ENCODE data around the gene SBF2. TPM values are rescaled to one million over a fixed set of nuclear protein-coding genes. Genes with fewer than 3 reads are reported as not detected.
A peak's percentile ranks its signal among the peaks of the same experiment; 100 is the strongest.

SBF2 gene
- polyA plus RNA-seq, 1 donor (not counting 4 experiments of a cell fraction or from before 2014, with no cell fraction given) = 24.5 TPM

- H3K4me2 ChIP-seq (ENCODE audit: control insufficient read depth, extremely low read depth, insufficient read depth, low read depth, low read length) = no peak overlapping the region
- TF ChIP-seq, protein P1, sequence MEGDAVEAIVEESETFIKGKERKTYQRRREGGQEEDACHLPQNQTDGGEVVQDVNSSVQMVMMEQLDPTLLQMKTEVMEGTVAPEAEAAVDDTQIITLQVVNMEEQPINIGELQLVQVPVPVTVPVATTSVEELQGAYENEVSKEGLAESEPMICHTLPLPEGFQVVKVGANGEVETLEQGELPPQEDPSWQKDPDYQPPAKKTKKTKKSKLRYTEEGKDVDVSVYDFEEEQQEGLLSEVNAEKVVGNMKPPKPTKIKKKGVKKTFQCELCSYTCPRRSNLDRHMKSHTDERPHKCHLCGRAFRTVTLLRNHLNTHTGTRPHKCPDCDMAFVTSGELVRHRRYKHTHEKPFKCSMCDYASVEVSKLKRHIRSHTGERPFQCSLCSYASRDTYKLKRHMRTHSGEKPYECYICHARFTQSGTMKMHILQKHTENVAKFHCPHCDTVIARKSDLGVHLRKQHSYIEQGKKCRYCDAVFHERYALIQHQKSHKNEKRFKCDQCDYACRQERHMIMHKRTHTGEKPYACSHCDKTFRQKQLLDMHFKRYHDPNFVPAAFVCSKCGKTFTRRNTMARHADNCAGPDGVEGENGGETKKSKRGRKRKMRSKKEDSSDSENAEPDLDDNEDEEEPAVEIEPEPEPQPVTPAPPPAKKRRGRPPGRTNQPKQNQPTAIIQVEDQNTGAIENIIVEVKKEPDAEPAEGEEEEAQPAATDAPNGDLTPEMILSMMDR (optimal IDR thresholded peaks at IDR 0.05 in 1 of 3, IDR thresholded peaks at IDR 0.05 in 1 of 3, conservative IDR thresholded peaks at IDR 0.05 in 1 of 3; ENCODE audit: extremely low read depth in 1 of 3, insufficient read depth in 2 of 3, low read length in 3 of 3) = no peak
- no peak for TF ChIP-seq EZH2 (IDR thresholded peaks at IDR 0.05; ENCODE audit: low read length)
- H3K4me1 ChIP-seq (ENCODE audit: control insufficient read depth, extremely low read depth, insufficient read depth, low read length) = no peaks in the 10 kb centered on the region
- no peaks in the 10 kb centered on the region for H3K36me3 ChIP-seq (ENCODE audit: control insufficient read depth in 2 of 2, extremely low read depth in 1 of 2, insufficient read depth in 2 of 2, low read length in 2 of 2)
- H3K4me3 ChIP-seq (ENCODE audit: control insufficient read depth in 2 of 3, extremely low read depth in 1 of 3, insufficient read depth in 2 of 3, low read depth in 1 of 3, low read length in 3 of 3) = no peak overlapping the region
- no peak for DNase-seq (ENCODE audit: low read depth, low spot score)
- H2AFZ ChIP-seq (ENCODE audit: control insufficient read depth, low read length) = no peak overlapping the region
- H3K27ac ChIP-seq (ENCODE audit: control insufficient read depth, insufficient read depth, low read length) = no peak overlapping the region
- peaks cover 53% of the 10 kb centered on the region for H3K79me2 ChIP-seq (ENCODE audit: control insufficient read depth, insufficient read depth, low read length)
- FAIRE-seq = no peak
- H3K9me3 ChIP-seq (ENCODE audit: control insufficient read depth, low read depth, low read length) = no peaks in the 10 kb centered on the region
- H3K27me3 ChIP-seq (ENCODE audit: control insufficient read depth, extremely low read depth, insufficient read depth, low read length) = no peaks in the 10 kb centered on the region
- no peaks in the 10 kb centered on the region for H4K20me1 ChIP-seq (ENCODE audit: control insufficient read depth, extremely low read depth, insufficient read depth, low read length)
- no peak overlapping the region for H3K9ac ChIP-seq (ENCODE audit: control insufficient read depth, extremely low read depth, insufficient read depth, low read length)
- no peaks in the 10 kb centered on the region for H3K9me1 ChIP-seq (ENCODE audit: control insufficient read depth, extremely low read depth, insufficient read depth, low read length)
- dilution Hi-C loops (cut with MboI; ENCODE audit: extremely low pct_ligation_motif_present, low sequenced_read_pairs) = no loop called here
These were observed 11.9 kb downstream of the SBF2 start for GRCh38 chr11:10282117-10282516.

DNA sequence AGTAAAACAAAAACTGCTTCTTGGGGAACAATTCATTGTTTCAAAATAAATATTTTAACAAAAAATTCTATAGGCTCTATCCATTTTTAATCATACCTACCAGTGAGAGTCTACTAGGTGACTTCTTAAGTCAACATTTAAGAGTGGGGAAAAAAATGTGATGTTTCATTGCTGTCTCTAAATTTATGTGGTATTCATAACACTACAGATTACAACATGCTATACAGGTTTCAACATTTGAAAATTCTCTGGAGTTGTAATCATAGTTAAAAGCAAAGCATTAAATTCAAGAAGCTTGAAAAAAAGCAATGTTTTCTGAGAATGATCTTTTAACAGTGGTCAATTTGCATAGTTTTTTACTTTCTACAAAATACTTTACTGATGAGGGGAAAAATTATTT, 18.3 kb downstream of the SBF2 start:
- dilution Hi-C loops (cut with MboI; ENCODE audit: extremely low pct_ligation_motif_present, low sequenced_read_pairs) = no loop called here
- H3K9me3 ChIP-seq (ENCODE audit: control insufficient read depth, low read depth, low read length) = no peaks in the 10 kb centered on the region
- H3K27me3 ChIP-seq (ENCODE audit: control insufficient read depth, extremely low read depth, insufficient read depth, low read length) = no peaks in the 10 kb centered on the region
- FAIRE-seq = no peak
- H3K4me3 ChIP-seq (ENCODE audit: control insufficient read depth in 2 of 3, extremely low read depth in 1 of 3, insufficient read depth in 2 of 3, low read depth in 1 of 3, low read length in 3 of 3) = no peak overlapping the region
- no peaks in the 10 kb centered on the region for H4K20me1 ChIP-seq (ENCODE audit: control insufficient read depth, extremely low read depth, insufficient read depth, low read length)
- peaks cover 4% of the 10 kb centered on the region for H3K4me1 ChIP-seq (ENCODE audit: control insufficient read depth, extremely low read depth, insufficient read depth, low read length)
- peak overlapping the region; percentile 30 for H3K4me2 ChIP-seq (ENCODE audit: control insufficient read depth, extremely low read depth, insufficient read depth, low read depth, low read length)
- H3K9me1 ChIP-seq (ENCODE audit: control insufficient read depth, extremely low read depth, insufficient read depth, low read length) = no peaks in the 10 kb centered on the region
- H3K79me2 ChIP-seq (ENCODE audit: control insufficient read depth, insufficient read depth, low read length) = peaks cover 22% of the 10 kb centered on the region
- H3K27ac ChIP-seq (ENCODE audit: control insufficient read depth, insufficient read depth, low read length) = no peak overlapping the region
- DNase-seq (ENCODE audit: low read depth, low spot score) = no peak
- no peaks in the 10 kb centered on the region for H3K36me3 ChIP-seq (ENCODE audit: control insufficient read depth in 2 of 2, extremely low read depth in 1 of 2, insufficient read depth in 2 of 2, low read length in 2 of 2)
- no peak for TF ChIP-seq EZH2 (IDR thresholded peaks at IDR 0.05; ENCODE audit: low read length)
- TF ChIP-seq, protein P1 (optimal IDR thresholded peaks at IDR 0.05 in 1 of 3, IDR thresholded peaks at IDR 0.05 in 1 of 3, conservative IDR thresholded peaks at IDR 0.05 in 1 of 3; ENCODE audit: extremely low read depth in 1 of 3, insufficient read depth in 2 of 3, low read length in 3 of 3) = no peak
- no peak overlapping the region for H2AFZ ChIP-seq (ENCODE audit: control insufficient read depth, low read length)
- H3K9ac ChIP-seq (ENCODE audit: control insufficient read depth, extremely low read depth, insufficient read depth, low read length) = no peak overlapping the region

Measured in keratinocyte (primary cell).